ENCODE data around the gene FUT6. TPM values are rescaled to one million over a fixed set of nuclear protein-coding genes. Genes with fewer than 3 reads are reported as not detected.
"Not testable (repeated sequence)": the region's sequence is repeated elsewhere in the genome, so short reads cannot be mapped to it uniquely, and the experiment has no call there.

Gene FUT6, protein sequence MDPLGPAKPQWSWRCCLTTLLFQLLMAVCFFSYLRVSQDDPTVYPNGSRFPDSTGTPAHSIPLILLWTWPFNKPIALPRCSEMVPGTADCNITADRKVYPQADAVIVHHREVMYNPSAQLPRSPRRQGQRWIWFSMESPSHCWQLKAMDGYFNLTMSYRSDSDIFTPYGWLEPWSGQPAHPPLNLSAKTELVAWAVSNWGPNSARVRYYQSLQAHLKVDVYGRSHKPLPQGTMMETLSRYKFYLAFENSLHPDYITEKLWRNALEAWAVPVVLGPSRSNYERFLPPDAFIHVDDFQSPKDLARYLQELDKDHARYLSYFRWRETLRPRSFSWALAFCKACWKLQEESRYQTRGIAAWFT
- 0.32 TPM in 1 of 3 replicates, not detected in the others for total RNA-seq

DNA sequence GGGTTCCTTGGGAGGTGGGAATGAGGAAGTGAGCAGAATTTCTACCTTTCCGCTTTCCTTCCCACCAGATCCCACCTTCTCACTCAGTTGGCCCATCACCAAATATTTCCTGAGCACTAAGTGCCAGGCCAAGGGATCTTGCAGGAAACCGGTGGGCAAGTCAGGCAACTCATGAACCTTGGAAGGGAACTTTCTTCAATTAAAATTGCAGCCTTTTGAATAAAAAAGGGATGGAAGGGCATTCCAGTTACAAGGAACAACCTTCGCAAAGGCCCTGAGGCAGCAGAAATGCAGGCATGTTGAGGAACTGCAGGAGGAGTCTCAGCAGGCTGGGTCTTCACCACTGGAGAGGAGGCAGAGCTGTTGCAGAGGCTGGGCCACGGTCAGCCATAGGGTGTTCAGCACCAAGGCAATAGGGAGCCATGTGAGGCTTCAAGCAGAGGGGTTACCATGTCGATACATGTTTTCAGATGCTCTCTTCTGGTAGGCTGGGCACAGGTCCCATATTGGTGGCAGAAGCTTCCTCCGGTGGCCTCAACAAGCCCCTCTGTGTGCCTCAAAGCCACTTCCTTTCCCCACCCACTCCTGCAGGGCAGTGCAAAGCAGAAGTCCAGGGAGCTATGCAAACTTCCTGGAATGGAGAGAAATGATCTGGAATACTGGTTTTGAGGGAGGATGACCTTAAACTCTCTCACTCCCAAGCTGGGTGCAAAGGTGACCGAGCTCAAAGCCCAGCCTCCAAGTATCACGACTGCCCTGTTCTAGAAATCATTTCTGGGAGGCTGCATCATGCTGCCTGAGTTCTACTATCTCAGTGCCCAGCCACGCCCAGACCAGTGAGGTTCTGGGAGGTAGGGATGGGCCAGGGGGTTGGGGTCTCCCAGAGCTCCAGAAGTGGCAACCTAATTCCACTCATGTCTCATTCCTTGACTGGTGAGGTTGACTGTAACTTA is at the start of gene FUT6:
TSS of gene FUT6 (minus strand) at position 638 of the 953 bp plus-strand sequence. CDS start 7,135 bp downstream, outside the sequence.
- DNase-seq (ENCODE audit: low spot score in 2 of 2, unreplicated experiment in 2 of 2), result no peak
- no peaks in the 10 kb centered on the region for H3K36me3 Mint-ChIP-seq
- TF ChIP-seq, protein P1, sequence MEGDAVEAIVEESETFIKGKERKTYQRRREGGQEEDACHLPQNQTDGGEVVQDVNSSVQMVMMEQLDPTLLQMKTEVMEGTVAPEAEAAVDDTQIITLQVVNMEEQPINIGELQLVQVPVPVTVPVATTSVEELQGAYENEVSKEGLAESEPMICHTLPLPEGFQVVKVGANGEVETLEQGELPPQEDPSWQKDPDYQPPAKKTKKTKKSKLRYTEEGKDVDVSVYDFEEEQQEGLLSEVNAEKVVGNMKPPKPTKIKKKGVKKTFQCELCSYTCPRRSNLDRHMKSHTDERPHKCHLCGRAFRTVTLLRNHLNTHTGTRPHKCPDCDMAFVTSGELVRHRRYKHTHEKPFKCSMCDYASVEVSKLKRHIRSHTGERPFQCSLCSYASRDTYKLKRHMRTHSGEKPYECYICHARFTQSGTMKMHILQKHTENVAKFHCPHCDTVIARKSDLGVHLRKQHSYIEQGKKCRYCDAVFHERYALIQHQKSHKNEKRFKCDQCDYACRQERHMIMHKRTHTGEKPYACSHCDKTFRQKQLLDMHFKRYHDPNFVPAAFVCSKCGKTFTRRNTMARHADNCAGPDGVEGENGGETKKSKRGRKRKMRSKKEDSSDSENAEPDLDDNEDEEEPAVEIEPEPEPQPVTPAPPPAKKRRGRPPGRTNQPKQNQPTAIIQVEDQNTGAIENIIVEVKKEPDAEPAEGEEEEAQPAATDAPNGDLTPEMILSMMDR (IDR thresholded peaks at IDR 0.05; ENCODE audit: unreplicated experiment), result no peak
- H3K9me3 Mint-ChIP-seq, result no peaks in the 10 kb centered on the region
- no peak within 1 kb of the TSS for H3K4me3 Mint-ChIP-seq
- H3K27ac Mint-ChIP-seq, result no peak within 1 kb of the TSS
- no peaks in the 10 kb centered on the region for H3K4me1 Mint-ChIP-seq
- peaks cover 10% of the 10 kb centered on the region for H3K27me3 Mint-ChIP-seq (ENCODE audit: low read depth)

DNA sequence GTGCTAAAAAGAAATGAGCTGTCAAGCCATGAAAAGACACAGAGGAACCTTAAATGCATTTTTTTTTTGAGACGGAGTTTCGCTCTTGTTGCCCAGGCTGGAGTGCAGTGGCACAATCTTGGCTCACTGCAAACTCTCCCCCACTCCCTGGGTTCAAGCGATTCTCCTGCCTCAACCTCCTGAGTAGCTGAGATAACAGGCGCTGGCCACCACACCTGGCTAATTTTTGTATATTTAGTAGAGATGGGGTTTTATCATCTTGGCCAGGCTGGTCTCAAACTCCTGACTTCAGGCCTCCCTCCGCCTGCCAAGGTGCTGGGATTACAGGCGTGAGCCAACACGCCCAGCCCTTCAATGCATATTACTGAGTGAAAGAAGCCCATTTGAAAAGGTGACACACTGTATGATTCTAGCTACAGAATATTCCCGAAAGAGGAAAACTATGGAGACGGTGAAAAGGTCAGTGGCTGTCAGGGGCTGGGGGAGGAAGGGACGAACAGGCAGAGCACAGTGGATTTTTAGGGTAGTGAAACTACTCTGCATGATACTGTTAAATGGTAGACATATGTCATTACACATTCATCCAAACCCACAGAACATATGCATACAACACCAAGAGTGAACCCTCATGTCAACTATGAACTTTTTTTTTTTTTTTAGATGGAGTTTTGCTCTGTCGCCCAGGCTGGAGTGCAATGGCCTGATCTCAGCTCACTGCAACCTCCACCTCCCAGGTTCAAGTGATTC is 44.7 kb upstream of the FUT6 start:
- H3K4me3 Mint-ChIP-seq; H3K27ac Mint-ChIP-seq; H3K9me3 Mint-ChIP-seq; H3K27me3 Mint-ChIP-seq (ENCODE audit: low read depth); H3K4me1 Mint-ChIP-seq; H3K36me3 Mint-ChIP-seq; DNase-seq (ENCODE audit: low spot score in 2 of 2, unreplicated experiment in 2 of 2): not testable (repeated sequence)

DNA sequence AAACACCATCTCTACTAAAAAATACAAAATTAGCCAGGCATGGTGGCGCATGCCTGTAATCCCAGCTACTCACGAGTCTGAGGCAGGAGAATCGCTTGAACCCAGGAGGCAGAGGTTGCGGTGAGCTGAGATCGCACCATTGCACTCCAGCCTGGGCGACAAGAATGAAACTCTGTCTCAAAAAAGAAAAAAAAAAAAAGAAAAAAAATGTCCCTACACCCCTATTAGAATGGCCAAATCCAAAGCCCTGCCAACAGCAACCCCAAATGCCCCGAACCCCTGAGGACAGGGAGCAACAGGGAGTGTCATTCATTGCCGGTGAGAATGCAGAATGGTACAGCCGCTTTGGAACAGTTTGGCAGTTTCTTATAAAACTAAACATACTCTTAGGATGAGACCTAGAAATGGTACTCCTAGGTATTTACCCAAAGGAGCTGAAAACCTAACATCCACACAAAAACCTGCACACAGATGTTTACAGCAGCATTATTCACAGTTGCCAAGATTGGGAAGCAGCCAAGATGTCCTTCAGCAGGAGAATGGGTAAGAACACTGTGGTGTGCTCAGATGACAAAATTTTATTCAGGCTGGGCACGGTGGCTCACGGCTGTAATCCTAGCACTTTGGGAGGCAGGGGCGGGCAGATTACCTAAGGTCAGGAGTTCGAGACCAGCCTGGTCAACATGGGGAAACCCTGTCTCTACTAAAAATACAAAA is 43.8 kb upstream of the FUT6 start:
- DNase-seq (ENCODE audit: low spot score in 2 of 2, unreplicated experiment in 2 of 2); H3K4me3 Mint-ChIP-seq; H3K9me3 Mint-ChIP-seq; H3K36me3 Mint-ChIP-seq; H3K27ac Mint-ChIP-seq; H3K27me3 Mint-ChIP-seq (ENCODE audit: low read depth); H3K4me1 Mint-ChIP-seq: not testable (repeated sequence)

DNA sequence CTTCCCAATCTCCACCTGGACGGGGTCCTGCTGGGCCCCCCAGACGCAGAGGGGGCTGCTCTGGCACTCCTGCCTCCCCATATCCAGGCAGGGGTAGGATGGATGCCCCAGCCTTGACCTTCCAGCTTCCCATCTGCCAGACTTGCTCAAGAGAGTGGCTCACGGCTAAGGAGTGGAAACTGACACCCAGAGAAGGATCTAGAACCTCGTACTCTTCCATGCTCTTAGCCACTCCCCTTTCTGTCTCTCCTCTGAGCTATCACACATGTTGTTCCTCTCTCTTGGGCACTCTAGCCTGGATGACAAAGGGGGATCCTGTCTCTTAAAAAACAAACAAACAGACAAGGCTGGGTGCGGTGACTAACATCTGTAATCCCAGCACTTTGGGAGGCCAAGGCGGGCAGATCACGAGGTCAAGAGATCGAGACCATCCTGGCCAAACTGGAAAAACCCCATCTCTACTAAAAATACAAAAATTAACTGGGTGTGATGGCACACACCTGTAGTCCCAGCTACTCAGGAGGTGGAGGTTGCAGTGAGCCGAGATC is 43.0 kb upstream of the FUT6 start:
- H3K27me3 Mint-ChIP-seq (ENCODE audit: low read depth), result no peaks in the 10 kb centered on the region

DNA sequence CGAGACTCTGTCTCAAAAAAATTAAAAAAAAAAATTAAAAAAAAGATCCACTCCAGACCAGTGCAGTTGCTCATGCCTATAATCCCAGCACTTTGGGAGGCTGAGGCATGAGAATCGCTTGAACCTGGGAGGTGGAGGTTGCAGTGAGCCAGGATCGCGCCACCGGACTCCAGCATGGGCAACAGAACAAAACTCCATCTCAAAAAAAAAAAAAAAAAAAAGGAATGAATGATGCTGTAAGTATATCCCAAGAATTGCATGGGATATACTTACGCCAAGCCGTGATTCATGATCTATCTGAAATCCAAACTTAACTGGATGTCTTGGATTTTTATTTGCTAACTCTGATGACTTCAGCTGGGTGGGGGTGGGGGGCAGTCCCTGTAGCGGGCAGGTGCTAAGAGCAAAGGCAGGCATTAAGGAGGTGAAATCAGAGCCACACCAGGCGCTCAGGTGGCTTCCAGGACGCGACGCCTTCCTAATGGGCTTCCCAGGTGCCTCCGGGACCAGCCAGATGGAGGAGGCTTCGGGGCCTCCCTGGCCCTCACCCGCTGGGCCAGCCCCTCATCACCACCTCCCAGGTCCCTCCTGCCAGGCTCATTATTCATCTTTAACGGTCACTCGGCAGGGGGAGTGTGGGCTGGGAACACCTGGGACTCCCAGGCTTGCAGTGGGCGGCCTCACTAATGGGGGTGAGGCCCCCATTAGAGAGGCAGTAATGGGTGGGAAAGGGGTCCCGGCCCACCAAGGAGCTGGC is 42.2 kb upstream of the FUT6 start:
- TF ChIP-seq, protein P1 (IDR thresholded peaks at IDR 0.05; ENCODE audit: unreplicated experiment), result no peak
- no peaks in the 10 kb centered on the region for H3K36me3 Mint-ChIP-seq
- H3K4me1 Mint-ChIP-seq, result peaks cover 9% of the 10 kb centered on the region
- DNase-seq (ENCODE audit: low spot score in 2 of 2, unreplicated experiment in 2 of 2), result no peak
- no peaks in the 10 kb centered on the region for H3K27me3 Mint-ChIP-seq (ENCODE audit: low read depth)
- H3K27ac Mint-ChIP-seq, result no peak overlapping the region
- H3K9me3 Mint-ChIP-seq, result no peaks in the 10 kb centered on the region
- no peak overlapping the region for H3K4me3 Mint-ChIP-seq

More for the DNA sequence above, 43.0 kb upstream of the FUT6 start:
- Mint-ChIP-seq H3K36me3 (no peaks in the 10 kb centered on the region), H3K4me3 (no peak overlapping the region), H3K27ac (no peak overlapping the region), H3K4me1 (peaks cover 8% of the 10 kb centered on the region), H3K9me3 (no peaks in the 10 kb centered on the region)
- no peak for DNase-seq (ENCODE audit: low spot score in 2 of 2, unreplicated experiment in 2 of 2)
- TF ChIP-seq, protein P1 (IDR thresholded peaks at IDR 0.05; ENCODE audit: unreplicated experiment), result no peak
